K562 (cell line): ENCODE results near the gene AMN1.

Experiments used
- EHMT2 ChIP-seq: fragments of 450-650 bp; IDR thresholded peaks from 2 replicates; pipeline ENCODE4 v1.6.1; 2018; ENCODE audit warnings: antibody characterized with exemption
- ELF4 ChIP-seq: fragments of 450-650 bp; formaldehyde crosslinking; IDR thresholded peaks from 2 replicates; pipeline ENCODE4 v1.4.0; 2022; ENCODE audit warnings: missing genetic modification characterization
- EP300 ChIP-seq: IDR thresholded peaks from 2 replicates; pipeline ENCODE4 v1.6.1; 2012; ENCODE audit warnings: low read length, improper control_type of control experiment
- EZH2 ChIP-seq: IDR thresholded peaks from 2 replicates; pipeline ENCODE4 v1.6.1; 2012; ENCODE audit warnings: low read depth, mild to moderate bottlenecking, inconsistent platforms, low read length, borderline replicate concordance
- HNRNPLL ChIP-seq: fragments of 200-400 bp; formaldehyde crosslinking; IDR thresholded peaks from 2 replicates; pipeline ENCODE4 v1.6.1; 2017; ENCODE audit warnings: low read length, low read depth, mild to moderate bottlenecking; ENCODE audit not compliant: poor library complexity, severe bottlenecking
- MCM7 ChIP-seq, 2 experiments: fragments of 450-650 bp; IDR thresholded peaks; 2 replicates each; pipeline ENCODE4 v1.6.1; 2016 to 2018
- MEF2D ChIP-seq: conservative IDR thresholded peaks from 2 replicates; pipeline ENCODE4 v1.6.1; 2016; ENCODE audit warnings: low read depth, missing genetic modification characterization, missing compliant biosample characterization
- NFE2L1 ChIP-seq: fragments of 450-650 bp; IDR thresholded peaks from 2 replicates; pipeline ENCODE4 v1.6.1; 2016; ENCODE audit warnings: missing genetic modification characterization, low read depth, mild to moderate bottlenecking, missing compliant biosample characterization, moderate library complexity, borderline replicate concordance
- NR2C1 ChIP-seq, 2 experiments: fragments of 450-650 bp; IDR thresholded peaks; 2 replicates each; pipeline ENCODE4 v1.6.1; 2017; ENCODE audit warnings: mild to moderate bottlenecking in 2 of 2, antibody characterized with exemption in 1 of 2, inconsistent platforms in 1 of 2, missing compliant biosample characterization in 1 of 2, missing genetic modification characterization in 1 of 2
- THRAP3 ChIP-seq: fragments of 450-650 bp; IDR thresholded peaks from 2 replicates; pipeline ENCODE4 v1.6.1; 2016; ENCODE audit warnings: mild to moderate bottlenecking, inconsistent platforms, borderline replicate concordance
- ZNF134 ChIP-seq: fragments of 250-450 bp; sonication (Bioruptor Pico); conservative IDR thresholded peaks from 2 replicates; pipeline ENCODE4 v1.4.0; 2020
- TF ChIP-seq, protein P1 (sequence below), 3 experiments: IDR thresholded peaks in 2 of 3; conservative IDR thresholded peaks in 1 of 3; 2 replicates each; pipeline ENCODE4 v1.5.1; 2011 to 2012; ENCODE audit warnings: low read length in 3 of 3, mild to moderate bottlenecking in 3 of 3, control low read depth in 2 of 3, improper control_type of control experiment in 1 of 3, inconsistent platforms in 1 of 3, low read depth in 1 of 3, mixed read lengths in 1 of 3, moderate library complexity in 1 of 3; ENCODE audit not compliant: insufficient read depth in 2 of 3
- TF ChIP-seq, protein P2 (sequence below), 2 experiments: fragments of 450-650 bp; formaldehyde crosslinking in 1 of 2; IDR thresholded peaks; 2 replicates each; pipeline versions ENCODE4 v1.4.0 to v1.6.1; 2014 to 2020; ENCODE audit warnings: mild to moderate bottlenecking in 2 of 2, borderline replicate concordance in 1 of 2, low read depth in 1 of 2

DNA sequence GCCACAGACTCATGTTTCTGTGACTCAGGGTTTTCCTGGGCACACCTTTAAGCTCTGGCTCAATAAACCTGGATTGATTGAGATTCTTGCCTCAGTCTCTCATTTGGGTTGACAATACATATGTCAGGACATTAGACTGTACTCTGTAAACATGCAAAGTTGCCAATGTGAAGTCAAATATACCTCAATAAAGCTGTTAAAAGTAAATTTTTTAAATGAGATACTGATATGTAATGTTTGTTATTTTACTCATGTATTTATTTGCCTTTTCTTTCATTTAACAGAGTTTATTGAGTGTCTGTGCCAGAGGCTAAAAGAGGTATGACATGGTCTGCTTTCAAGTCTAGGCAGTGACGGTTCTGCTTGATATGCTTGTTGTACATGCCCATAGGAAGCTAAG is 73.0 kb downstream of the AMN1 start:
- TF ChIP-seq MCM7 (IDR thresholded peaks at IDR 0.05) (no peak), THRAP3 (no peak), NFE2L1 (tag) (no peak), EP300 (no peak), ZNF134 (CRISPR knock-in tag) (no peak), HNRNPLL (no peak), EZH2 (no peak), ELF4 (CRISPR knock-in tag) (no peak), NR2C1 (IDR thresholded peaks at IDR 0.05) (no peak), NR2C1 (tag; IDR thresholded peaks at IDR 0.05) (no peak), EHMT2 (no peak), MEF2D (tag) (no peak)
- TF ChIP-seq, protein P1, sequence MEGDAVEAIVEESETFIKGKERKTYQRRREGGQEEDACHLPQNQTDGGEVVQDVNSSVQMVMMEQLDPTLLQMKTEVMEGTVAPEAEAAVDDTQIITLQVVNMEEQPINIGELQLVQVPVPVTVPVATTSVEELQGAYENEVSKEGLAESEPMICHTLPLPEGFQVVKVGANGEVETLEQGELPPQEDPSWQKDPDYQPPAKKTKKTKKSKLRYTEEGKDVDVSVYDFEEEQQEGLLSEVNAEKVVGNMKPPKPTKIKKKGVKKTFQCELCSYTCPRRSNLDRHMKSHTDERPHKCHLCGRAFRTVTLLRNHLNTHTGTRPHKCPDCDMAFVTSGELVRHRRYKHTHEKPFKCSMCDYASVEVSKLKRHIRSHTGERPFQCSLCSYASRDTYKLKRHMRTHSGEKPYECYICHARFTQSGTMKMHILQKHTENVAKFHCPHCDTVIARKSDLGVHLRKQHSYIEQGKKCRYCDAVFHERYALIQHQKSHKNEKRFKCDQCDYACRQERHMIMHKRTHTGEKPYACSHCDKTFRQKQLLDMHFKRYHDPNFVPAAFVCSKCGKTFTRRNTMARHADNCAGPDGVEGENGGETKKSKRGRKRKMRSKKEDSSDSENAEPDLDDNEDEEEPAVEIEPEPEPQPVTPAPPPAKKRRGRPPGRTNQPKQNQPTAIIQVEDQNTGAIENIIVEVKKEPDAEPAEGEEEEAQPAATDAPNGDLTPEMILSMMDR (IDR thresholded peaks at IDR 0.05 in 2 of 3, conservative IDR thresholded peaks at IDR 0.05 in 1 of 3; ENCODE audit: insufficient read depth in 2 of 3, low read depth in 1 of 3, low read length in 3 of 3): no peak
- TF ChIP-seq, protein P2, sequence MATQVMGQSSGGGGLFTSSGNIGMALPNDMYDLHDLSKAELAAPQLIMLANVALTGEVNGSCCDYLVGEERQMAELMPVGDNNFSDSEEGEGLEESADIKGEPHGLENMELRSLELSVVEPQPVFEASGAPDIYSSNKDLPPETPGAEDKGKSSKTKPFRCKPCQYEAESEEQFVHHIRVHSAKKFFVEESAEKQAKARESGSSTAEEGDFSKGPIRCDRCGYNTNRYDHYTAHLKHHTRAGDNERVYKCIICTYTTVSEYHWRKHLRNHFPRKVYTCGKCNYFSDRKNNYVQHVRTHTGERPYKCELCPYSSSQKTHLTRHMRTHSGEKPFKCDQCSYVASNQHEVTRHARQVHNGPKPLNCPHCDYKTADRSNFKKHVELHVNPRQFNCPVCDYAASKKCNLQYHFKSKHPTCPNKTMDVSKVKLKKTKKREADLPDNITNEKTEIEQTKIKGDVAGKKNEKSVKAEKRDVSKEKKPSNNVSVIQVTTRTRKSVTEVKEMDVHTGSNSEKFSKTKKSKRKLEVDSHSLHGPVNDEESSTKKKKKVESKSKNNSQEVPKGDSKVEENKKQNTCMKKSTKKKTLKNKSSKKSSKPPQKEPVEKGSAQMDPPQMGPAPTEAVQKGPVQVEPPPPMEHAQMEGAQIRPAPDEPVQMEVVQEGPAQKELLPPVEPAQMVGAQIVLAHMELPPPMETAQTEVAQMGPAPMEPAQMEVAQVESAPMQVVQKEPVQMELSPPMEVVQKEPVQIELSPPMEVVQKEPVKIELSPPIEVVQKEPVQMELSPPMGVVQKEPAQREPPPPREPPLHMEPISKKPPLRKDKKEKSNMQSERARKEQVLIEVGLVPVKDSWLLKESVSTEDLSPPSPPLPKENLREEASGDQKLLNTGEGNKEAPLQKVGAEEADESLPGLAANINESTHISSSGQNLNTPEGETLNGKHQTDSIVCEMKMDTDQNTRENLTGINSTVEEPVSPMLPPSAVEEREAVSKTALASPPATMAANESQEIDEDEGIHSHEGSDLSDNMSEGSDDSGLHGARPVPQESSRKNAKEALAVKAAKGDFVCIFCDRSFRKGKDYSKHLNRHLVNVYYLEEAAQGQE (IDR thresholded peaks at IDR 0.05; ENCODE audit: borderline replicate concordance): no peak
- TF ChIP-seq, protein P2 (CRISPR knock-in tag; IDR thresholded peaks at IDR 0.05; ENCODE audit: low read depth): no peak
